ENCODE data around the gene TBCC.
A peak's percentile ranks its signal among the peaks of the same experiment; 100 is the strongest.

- TF ChIP-seq CTCF (IDR thresholded peaks at IDR 0.05) = peak in 1 of 4 experiments; percentile 5
- no peak for TF ChIP-seq POLR2A (IDR thresholded peaks at IDR 0.05)
- TF ChIP-seq POLR2AphosphoS5 (IDR thresholded peaks at IDR 0.05) = no peak
- no peak for TF ChIP-seq EP300 (IDR thresholded peaks at IDR 0.05)
Observed at GRCh38 chr6:42786525-42786985, 40.7 kb upstream of the TBCC start.

Measured in sigmoid colon (tissue), 4 donors.